ENCODE data around the gene DNAH14.
"Not testable (repeated sequence)": the region's sequence is repeated elsewhere in the genome, so short reads cannot be mapped to it uniquely, and the experiment has no call there.

Gene DNAH14

DNA sequence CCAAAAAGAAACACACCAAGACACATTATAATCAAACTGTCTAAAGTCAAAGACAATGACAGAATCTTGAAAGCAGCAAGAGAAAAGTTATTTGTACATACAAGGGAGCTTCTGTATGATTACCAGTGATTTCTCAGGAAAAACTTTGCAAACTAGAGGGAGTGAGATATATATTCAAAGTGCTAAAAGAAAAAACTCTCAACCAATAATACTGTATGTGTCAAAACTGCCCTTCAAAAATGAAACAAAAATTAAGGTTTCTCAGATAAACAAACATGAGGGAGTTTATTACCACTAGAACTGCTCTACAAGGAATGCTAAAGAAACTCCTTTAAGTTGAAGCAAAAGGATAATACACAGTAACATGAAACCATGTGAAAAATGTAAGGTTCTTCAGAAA is 418.9 kb downstream of the DNAH14 start:
- DNase-seq (ENCODE audit: low spot score), result no peak

DNA sequence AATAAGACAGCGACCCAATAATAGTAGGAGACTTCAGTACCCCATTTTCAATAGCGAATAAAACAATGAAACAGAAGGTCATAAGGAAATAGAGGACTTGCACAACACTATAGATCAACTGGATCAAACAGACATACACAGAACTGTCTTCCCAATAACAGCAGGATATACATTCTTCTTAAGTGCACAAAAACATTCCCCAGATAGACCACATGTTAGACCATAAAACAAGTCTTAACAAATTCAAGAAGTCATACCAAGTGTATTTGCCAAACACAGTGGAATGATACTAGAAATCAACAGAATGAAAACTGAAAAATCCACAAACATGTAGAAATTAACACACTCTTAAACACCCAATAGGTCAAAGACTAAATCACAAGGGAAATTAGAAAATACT is 420.4 kb downstream of the DNAH14 start:
- DNase-seq (ENCODE audit: low spot score), result no peak

DNA sequence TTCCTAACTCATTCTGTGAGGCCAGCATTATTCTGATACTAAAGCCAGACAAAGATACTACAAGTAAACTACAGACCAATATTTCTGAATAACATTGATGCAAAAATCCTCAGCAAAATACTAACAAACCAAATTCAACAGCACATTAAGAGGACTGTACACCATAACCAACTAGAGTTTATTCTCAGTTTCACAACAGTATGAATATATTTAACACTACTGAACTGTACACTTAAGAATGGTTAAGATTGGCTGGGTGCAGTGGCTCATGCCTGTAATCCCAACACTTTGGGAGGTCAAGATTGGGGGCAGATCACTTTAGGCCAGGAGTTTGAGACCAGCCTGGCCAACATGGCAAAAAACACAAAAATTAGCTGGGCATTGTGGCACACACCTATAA is 421.4 kb downstream of the DNAH14 start:
- DNase-seq (ENCODE audit: low spot score), result no peak

DNA sequence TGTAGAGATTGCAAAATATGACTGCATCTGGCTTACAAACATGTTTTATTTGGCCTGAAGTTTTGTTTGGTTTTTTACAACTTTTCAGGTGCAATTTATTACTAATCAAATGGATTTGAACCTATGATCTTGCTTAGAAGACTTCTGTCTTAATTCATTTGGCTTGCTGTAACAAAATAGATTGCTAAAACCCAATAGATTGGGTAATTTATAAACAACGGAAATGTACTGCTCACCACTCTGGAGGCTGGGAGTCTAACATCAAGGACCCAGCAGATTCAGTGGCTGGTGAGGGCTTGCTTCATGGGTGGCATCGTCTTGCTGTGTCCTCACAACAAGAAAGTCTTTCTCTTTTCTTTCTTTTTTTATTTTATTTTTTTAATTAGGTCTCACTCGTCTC is 425.4 kb downstream of the DNAH14 start:
- DNase-seq (ENCODE audit: low spot score), result no peak

DNA sequence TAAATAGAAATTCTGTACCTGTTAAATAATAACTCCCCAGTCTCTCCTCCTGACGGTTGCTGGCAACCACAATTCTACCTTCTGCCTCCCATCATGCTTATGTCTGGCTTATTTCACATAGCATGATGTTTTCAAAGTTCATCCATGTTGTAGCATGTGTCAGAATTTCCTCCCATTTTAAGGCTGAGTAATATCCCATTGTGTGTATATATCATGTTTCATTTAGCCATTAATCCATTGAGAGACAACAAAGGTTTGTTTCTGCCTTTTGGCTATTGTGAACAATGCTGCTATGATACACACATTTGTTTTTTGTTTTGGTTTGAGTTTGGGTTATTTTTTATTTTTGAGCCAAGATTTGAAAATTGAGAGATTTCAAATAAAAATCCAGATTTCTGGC is 426.4 kb downstream of the DNAH14 start:
- DNase-seq (ENCODE audit: low spot score), result no peak

DNA sequence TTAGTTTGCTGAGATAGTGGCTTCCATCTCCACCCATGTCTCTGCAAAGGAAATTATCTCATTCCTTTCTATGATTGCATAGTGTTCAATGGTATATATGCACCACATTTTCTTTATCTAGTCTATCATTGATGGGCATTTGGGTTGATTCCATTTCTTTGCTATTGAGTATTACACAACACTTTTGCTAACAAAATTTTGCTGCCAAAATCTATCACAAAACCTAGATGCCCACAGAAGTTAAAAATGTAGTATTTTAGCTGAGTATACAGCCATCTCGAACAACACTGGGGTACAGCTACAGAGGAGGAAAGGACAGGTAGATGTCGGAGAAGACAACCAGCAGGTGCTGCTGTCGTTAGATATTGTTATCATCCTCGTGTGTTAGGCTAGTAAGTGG is 430.6 kb downstream of the DNAH14 start:
- no peak for DNase-seq (ENCODE audit: low spot score)

DNA sequence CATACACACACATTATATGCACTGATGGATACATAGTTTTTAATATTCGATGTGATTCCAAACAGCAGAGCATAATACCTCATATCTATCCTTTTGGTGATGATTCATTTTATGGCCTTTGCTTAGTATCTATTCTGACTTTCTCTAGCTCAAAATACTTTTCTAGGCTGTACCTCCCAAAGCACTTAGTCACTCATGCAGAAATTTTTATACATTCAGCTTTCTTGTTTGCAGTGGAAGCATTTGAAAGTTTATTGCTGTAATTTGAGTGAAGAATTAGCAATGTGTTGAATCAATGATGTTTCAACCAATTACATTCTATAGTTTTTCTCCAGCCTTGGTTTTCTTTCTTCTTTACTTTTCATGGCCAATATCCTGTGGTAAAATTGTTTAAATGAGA is 431.7 kb downstream of the DNAH14 start:
- peak; percentile 3 for DNase-seq (ENCODE audit: low spot score)

DNA sequence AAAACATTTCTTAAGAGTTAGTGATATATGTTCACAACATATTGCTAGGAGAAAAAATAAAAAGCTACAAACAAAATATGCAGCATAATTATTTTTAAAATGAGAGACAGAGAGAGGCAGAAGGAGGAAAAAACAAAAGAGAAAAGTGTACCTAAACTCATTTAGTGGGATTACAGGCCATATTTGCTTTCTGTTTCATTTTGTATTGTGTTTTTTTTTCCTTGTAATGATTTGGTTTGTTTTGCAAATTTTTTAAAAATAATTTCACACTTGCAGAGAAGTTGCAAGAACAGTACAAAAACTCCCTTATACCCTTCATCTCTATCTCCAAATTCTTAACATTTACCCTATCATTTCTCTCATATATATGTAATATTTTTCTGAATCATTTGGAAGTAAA is 433.3 kb downstream of the DNAH14 start:
- no peak for DNase-seq (ENCODE audit: low spot score)

DNA sequence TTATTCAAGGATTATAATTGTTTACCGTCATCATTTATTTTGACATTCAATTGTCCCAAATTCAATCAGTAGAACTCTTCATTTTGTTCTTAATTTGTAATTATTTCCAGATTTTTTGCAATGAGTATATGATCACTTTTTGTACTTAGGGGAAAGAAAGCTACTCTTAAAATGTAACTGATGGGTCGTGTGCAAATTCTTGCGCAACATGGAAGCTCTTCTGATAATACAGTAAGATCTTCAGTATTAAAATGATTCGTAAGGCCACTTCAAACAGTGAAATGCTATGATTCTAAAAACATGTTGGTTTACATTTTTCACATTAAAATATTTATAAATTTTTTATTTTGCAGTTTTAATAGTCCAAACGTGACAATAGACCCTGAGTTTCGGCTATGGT is 435.0 kb downstream of the DNAH14 start:
- DNase-seq (ENCODE audit: low spot score), result no peak

DNA sequence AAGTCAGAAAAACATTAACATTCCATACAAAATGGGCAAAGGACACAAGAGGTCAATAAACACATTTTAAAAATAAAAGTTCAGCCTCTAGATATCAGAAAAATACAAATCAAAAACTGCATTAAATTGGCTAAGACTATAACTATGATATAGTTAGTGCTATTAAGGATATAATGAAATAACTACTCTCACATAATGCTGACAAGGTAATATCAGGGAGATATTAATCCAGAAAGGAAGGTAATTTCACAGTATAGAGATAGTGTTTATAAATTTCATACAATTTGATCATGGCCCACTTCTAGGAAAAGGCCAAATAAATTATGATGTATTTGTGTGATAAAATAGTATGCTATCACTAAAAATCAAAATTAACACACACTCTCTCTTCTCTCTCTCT is 436.5 kb downstream of the DNAH14 start:
- DNase-seq (ENCODE audit: low spot score), result no peak

DNA sequence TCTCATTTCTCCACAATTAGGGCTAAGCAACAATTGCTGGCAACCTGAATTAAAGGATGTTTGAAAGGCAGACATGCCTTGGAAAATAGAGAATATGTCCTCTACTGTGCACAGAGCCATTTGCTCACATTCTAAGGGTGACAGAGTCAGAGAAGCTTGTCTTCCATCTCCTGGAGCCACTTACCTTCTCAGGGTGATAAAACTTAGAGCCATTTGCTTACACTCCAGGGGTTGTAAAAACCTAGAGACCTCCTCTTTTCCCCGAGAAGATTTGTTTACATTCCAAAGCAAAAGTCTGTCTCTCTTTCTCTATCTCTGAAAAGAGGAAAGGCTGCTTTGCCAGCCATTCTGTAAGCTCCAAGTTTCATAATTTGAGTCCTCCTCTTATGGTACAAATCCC is 437.1 kb downstream of the DNAH14 start:
- DNase-seq (ENCODE audit: low spot score), result no peak

DNA sequence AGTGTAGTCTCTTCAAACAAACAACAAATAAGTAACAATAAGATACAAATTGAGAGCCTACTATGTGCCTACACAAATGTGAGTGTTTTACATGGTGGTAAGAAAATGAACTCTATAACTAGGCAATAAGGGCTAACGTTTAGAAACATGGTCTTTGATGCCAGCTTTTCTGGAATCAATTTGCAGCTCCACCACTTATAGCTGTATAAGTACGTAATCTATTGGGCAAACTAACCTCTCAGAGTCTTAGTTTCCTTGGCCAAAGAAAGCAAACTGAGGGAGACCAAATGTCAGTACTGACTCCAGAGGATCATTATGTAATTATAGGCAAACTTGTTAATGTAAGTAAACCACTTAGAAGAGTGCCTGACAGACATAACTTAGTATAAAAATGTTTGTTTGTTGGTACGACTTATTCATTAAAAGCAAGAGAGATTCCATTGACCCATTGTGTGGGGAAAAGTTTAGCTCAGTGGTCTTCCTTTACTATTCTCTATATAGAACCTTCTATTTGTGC is 438.6 kb downstream of the DNAH14 start:
- DNase-seq (ENCODE audit: low spot score), result no peak

DNA sequence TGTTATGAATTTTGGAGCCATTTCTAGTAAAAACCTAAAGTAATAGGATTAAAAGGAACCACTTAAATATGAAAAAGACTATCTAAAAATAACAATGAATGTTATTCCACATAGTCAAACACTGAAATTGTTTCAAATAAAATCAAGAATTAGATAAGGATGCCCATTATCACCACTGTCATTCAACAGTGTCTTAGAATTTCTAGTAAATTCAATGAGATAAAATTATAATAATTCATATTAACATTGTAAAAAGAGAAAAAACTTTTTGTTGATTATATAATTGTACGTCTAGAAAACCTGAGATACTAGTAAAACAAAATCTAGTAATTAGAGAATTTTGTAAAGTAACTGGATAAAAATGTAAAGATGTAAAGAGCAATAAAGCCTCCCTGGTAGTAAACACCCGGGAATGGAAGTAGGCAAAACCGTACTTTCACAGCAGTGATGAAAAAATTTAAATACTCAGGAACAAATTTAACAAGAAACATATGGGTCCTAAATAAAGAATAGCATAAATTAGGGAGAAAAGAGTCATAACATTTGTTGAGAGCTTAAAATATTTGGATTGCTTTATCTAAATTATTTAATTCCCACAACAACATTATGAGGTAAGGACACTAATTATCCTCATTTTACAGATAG is 442.0 kb downstream of the DNAH14 start:
- DNase-seq (ENCODE audit: low spot score), result no peak

DNA sequence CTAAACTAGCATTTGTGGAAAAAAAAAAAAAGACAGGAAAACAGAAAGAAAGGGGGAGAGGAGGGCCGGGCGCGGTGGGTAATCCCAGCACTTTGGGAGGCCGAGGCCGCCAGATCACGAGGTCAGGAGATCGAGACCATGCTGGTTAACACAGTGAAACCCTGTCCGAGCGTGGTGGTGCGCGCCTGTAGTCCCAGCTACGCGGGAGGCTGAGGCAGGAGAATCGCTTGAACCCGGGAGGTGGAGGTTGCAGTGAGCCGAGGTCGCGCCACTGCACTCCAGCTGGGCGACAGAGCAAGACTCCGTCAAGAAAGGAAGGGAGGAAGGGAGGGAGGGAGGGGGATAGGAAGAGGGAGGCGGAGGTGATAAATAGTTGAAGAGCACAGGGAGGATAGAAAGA is 443.7 kb downstream of the DNAH14 start:
- DNase-seq (ENCODE audit: low spot score), result no peak

DNA sequence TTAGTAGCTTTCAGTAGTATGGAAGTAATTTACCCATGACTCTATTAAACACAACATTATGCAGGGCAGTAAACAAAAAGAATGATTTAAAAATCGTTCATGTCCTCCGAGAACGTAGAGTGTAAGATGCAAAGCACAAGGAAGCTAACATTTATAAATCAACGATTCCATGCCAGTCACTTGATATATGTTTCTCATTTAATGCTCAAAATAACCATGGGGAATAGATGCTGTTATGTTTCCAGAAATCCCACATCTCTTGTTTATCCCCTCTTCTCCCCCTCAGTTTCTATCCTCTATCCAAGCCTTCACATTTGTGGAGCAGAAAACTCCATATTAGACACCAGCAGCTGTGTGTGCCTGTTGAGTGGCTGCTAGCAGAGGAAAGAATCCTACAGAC is 445.5 kb downstream of the DNAH14 start:
- no peak for DNase-seq (ENCODE audit: low spot score)

DNA sequence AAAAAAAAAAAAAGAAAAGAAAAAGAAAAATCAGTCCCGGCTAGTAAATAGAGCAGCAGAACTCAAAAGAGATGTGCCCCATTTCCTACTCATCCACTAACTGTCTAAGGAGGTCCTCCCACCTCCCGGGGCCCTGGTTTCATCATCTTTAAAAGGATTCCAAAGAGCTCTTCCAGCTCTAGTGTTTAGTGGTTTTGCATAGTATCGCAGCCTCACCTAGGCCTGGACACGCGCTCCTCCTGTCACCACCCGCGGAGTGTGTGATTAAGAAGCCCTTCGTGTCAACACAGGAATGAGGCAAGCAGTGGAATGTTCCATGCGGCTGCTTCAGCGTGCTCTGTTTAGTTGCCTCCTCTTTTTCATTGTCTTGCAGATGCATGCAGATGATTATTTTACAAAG is 449.4 kb downstream of the DNAH14 start:
- peak; percentile 47 for DNase-seq (ENCODE audit: low spot score)

DNA sequence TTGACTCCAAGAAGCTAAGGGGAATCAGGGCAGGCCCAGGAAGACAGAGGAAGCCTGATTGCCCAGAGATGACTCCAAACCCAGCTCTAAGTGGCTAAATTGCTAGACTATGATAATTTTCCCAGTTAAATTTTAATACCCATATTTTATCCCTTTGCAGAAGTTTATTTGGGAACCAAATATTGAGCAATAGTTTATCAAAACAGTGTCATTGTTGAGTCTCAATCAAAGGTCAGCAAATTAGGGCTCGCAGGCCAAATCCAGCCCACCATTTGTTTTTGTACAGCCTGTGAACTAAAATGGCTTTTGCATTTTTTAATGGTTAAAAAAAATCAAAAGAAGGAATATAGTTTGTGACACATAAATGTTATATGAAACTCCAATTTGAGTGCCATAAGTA is 451.2 kb downstream of the DNAH14 start:
- no peak for DNase-seq (ENCODE audit: low spot score)

DNA sequence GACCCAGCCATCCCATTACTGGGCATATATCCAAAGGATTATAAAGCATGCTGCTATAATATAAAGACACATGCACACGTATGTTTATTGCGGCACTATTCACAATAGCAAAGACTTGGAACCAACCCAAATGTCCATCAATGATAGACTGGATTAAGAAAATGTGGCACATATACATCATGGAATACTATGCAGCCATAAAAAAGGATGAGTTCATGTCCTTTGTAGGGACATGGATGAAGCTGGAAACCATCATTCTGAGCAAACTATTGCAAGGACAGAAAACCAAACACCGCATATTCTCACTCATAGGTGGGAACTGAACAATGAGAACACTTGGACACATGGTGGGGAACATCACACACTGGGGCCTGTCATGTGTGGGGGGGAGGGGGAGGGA is 457.4 kb downstream of the DNAH14 start:
- not testable (repeated sequence) for DNase-seq (ENCODE audit: low spot score)

DNA sequence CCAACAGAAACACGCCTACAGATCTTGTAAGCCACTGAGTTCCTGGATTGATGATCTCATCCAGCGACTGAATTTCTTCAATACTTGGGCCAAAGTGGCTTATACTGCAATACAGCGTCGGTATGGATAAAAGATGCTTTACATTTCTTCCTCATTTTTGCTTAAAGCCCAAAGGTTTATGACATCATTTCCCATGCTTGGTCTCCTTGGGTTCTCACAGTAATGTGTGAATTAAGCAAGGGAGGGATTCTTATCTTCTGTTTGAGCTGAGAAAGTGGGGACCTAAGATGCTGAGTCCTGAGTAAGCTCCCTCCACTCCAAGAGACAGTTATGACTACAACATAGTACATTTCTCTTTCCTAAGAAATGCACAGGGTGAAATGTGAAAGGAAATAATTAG is 458.9 kb downstream of the DNAH14 start:
- DNase-seq (ENCODE audit: low spot score), result no peak

DNA sequence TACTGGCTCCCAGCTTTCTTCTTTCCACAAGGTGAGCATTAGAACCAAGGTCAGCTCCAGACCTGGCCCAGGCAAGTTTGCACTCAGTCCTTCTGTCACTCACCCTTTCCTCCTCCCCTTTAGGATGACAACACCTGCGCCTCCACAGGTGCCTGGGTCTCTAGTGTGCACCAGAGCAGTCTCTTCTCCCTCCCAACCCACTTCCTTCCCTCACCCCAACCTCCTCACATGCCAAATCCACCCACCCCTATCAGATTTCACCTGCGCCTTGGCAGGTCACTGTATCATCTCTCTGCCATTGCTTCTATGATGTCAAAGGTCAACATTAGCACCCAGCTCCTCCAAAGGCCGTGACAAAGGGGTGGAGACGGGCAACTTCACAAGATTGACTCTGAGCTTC is 460.4 kb downstream of the DNAH14 start:
- no peak for DNase-seq (ENCODE audit: low spot score)

DNA sequence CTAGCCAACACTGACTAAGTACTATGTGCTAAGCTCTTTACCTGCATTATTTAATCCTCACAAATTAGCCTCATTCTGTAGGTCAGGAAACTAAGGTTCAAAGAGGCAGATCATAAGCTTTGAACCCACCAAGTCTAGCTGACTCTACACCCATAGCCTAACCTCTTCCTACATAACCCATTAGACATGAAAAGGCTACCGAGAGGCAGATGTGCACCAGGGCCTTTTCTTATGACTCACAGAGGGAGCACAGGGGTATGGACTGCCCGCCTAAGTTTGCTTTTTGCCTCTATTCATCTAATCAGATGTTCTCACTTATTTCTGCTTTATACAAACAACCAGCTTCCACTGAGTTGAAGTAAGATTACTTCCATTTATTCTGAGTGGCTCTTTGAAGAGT is 466.9 kb downstream of the DNAH14 start:
- no peak for DNase-seq (ENCODE audit: low spot score)

DNA sequence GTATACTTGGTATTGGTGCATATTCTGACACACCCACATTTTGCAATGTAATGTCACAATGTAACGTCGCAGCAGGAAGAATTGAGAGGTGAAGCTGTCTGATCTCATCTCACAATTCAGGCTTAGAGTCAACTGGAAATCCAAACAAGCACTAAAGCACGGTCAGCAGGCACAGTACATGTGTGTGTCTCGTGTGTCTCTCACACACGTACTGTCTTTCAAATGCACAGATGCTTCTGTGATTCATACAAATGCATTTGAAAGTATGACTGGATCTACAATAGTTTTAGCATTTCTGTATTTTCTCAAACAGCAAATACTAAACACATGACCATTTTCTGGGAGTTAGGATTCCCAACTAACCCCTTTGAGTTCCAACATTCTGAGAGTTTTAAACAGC is 471.5 kb downstream of the DNAH14 start:
- no peak for DNase-seq (ENCODE audit: low spot score)

DNA sequence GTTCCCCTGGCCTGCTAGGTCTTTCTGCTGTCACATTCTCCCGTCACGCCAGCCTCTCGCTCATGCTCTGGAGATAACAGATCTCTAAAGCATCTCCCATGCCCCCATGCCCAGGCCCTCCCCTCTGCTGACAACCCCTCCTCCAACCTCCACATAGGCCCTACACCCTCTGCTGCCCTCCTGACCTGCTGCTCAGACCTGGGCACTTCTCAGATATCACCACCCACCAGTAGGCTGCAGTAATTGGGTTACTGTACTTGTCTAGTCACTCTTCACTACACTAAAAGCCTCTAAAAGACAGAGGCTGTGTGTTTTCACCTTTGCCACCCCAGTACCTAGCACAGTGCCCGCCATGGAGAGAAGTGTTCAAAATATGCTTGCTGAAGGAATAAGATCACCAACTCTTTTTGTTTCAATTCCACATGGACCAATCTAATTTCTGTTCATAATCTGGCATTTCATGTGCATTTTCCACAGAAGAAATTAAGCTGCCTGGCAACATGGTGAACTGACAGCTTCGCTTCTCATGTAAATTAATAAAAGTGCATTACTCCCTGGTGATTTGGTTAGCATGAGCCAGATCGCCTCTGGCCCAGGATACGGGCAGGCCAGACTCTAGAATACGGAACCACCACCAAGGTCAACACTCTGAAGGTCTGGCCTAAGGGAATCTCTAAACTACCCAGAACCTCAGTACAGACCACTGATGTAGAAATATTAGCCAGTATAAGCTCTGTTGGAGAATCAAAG is 477.7 kb downstream of the DNAH14 start:
- DNase-seq (ENCODE audit: low spot score), result no peak

DNA sequence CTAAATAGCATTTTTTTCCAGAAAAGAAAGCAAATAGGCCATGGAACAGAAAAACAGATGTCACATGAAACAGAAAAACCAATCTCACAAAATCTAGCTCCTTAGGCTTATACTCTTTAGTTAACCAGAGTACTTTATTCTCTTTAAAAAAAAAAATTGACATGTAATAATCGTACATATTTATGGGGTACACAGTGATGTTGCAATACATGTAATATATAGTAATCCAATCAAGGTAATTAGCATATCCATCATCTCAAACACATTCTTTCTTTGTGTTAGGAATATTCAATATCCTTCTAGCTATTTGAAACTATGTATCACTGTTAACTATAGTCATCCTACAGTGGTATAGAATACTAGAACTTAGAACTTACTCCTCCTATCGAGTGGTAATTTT is 478.3 kb downstream of the DNAH14 start:
- DNase-seq (ENCODE audit: low spot score), result no peak
